Stomach (tissue), 4 donors: ENCODE results near the gene NFE2L1.

Experiments used
- CTCF ChIP-seq, 7 experiments: fragments of 450-650 bp in 4 of 7; fragments of 200-600 bp in 3 of 7; sonication (generic) in 3 of 7; IDR thresholded peaks; one replicate each; pipeline ENCODE4 v1.5.1; 2016 to 2019; ENCODE audit warnings: antibody characterized with exemption in 7 of 7, control low read depth in 2 of 7, mild to moderate bottlenecking in 1 of 7
- POLR2A ChIP-seq, 4 donors: fragments of 450-650 bp; IDR thresholded peaks; one replicate each; pipeline ENCODE4 v1.6.1; 2016; ENCODE audit warnings: antibody characterized with exemption in 4 of 4, control low read depth in 2 of 4, mild to moderate bottlenecking in 1 of 4, moderate library complexity in 1 of 4
- POLR2AphosphoS5 ChIP-seq, 3 donors: sonication (generic); formaldehyde crosslinking; IDR thresholded peaks; one replicate each; pipeline ENCODE4 v1.6.1; 2016; ENCODE audit warnings: antibody characterized with exemption in 3 of 3

DNA sequence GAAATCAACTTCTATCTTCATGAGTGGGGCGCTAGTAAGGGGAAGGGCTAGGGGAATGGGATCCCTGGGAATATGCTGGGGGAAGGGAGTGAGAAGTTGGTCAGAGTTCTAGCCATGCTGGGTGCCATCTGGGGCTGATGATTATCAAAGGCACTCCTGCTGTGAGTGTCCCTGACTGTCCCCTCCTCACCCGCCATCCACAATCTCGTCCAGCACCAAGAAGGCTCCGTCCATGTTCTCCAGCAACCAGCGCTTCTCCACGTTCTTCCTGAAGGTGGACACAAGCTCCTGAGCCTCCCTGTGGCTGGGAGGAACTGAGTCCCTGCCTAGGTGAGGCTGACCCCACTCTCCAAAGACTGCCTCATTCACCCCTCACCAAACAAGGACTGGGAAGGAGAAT is 16.2 kb upstream of the NFE2L1 start:
- TF ChIP-seq CTCF (IDR thresholded peaks at IDR 0.05): no peak
- TF ChIP-seq POLR2A (IDR thresholded peaks at IDR 0.05): no peak
- no peak for TF ChIP-seq POLR2AphosphoS5 (IDR thresholded peaks at IDR 0.05)
